Activated naive CD8-positive, alpha-beta T cell (primary cell): ENCODE data around the gene ZCCHC7.
A peak's percentile ranks its signal among the peaks of the same experiment; 100 is the strongest.
"Not testable (repeated sequence)": the region's sequence is repeated elsewhere in the genome, so short reads cannot be mapped to it uniquely, and the experiment has no call there.

Source experiments
- H3K27ac Mint-ChIP-seq: one replicate; pipeline ENCODE4 v1.8.0; 2021; ENCODE audit warnings: mixed read lengths
- H3K27me3 Mint-ChIP-seq: one replicate; pipeline ENCODE4 v1.8.0; 2021; ENCODE audit warnings: mixed read lengths
- H3K36me3 Mint-ChIP-seq: one replicate; pipeline ENCODE4 v1.8.0; 2021; ENCODE audit warnings: mixed read lengths
- H3K4me1 Mint-ChIP-seq: one replicate; pipeline ENCODE4 v1.8.0; 2021; ENCODE audit warnings: low read depth, mixed read lengths
- H3K4me3 Mint-ChIP-seq: one replicate; pipeline ENCODE4 v1.8.0; 2021; ENCODE audit warnings: mild to moderate bottlenecking, mixed read lengths
- H3K9me3 Mint-ChIP-seq: one replicate; pipeline ENCODE4 v1.8.0; 2021; ENCODE audit warnings: low read depth, mixed read lengths

ZCCHC7 gene

DNA sequence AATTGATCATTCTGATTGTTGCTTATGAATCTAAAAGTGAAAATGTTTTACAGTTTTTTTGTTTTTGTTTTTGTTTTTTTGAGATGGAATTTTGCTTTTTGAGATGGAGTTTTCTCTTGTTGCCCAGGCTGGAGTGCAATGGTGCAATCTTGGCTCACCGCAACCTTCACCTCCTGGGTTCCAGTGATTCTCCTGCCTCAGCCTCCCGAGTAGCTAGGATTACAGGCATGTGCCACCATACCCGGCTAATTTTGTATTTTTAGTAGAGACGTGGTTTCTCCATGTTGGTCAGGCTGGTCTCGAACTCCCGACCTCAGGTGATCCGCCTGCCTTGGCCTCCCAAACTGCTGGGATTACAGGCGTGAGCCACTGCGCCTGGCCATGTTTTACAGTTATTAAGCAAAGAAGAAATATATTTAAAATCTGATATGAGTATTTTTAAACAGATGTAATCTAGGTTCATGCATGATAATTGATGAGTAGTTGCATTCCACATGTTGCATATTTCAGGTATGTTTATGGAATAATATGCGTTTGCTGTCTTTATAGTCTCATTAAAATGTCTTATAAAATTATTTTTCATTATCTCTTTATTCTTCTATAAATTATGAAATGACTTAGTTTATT is 171.4 kb downstream of the ZCCHC7 start:
- H3K4me1 Mint-ChIP-seq: peaks cover 76% of the 10 kb centered on the region
- not testable (repeated sequence) for H3K9me3 Mint-ChIP-seq, H3K27me3 Mint-ChIP-seq
- peak overlapping the region; percentile 65 for H3K4me3 Mint-ChIP-seq
- peaks cover 24% of the 10 kb centered on the region for H3K36me3 Mint-ChIP-seq
- peak overlapping the region; percentile 97 for H3K27ac Mint-ChIP-seq

DNA sequence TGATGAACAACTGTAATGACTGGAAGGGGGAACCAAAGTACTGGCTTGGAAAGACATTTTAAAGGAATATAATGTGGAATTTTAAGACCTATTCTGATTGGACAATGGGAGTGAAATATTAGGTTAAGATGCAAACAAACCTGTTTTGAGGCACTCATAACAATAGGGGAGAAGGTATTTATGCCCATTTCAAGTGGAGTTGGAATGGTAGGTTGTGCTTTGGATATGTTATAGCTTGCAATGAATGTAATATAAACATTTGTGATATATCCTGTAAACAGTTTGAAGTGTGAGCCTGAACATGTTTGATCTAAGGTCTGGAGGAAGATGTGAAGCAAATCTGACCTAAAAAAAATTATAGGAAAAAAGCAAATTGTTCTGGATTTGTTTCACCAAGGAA is 172.5 kb downstream of the ZCCHC7 start:
- Mint-ChIP-seq H3K4me3 (peak overlapping the region; percentile 2), H3K9me3 (peaks cover 4% of the 10 kb centered on the region), H3K27me3 (no peaks in the 10 kb centered on the region), H3K27ac (peak overlapping the region; percentile 86), H3K4me1 (peaks cover 76% of the 10 kb centered on the region), H3K36me3 (peaks cover 27% of the 10 kb centered on the region)

DNA sequence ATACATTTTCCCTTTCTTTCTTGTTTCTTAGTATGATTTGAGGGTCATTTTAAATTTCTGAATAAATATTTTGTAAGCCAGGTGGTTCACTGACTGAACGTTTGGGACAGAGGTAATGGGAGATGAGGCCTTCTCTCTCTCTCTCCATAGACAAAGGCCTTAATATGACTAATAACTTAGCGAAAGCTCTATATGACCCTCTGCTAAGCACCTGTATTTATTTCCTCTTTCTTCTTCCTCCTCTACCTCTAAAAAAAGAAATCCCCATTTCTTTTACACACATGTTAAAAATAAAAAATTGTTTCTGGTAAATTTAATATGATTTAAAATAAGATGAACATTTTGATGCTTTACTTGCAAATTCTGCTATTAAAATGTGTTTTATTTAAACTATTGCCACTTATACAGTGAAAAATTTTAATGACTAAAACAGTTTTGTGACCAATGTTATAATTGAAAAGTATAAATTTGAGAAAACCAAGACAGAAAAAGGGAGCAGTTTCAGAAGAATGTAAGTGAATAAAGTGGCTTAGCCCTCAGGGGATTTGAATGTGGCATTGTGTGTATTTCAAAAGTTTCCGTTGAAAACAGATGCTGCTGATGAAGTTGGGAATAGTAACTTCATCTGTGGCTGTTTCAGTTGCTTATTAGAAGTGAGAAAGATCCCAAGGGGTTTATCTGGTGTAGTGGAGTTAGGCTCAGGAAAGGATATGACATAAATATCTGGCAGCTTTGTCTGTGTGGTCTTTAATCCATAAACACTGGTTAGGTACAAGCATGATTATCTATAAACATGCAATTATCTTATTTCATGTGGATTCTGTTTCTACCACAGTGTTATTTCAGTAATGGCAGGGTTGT is 173.5 kb downstream of the ZCCHC7 start:
- Mint-ChIP-seq H3K27me3 (no peaks in the 10 kb centered on the region), H3K4me3 (no peak overlapping the region), H3K4me1 (peaks cover 78% of the 10 kb centered on the region), H3K27ac (peak overlapping the region; percentile 86), H3K9me3 (no peaks in the 10 kb centered on the region), H3K36me3 (peaks cover 30% of the 10 kb centered on the region)

DNA sequence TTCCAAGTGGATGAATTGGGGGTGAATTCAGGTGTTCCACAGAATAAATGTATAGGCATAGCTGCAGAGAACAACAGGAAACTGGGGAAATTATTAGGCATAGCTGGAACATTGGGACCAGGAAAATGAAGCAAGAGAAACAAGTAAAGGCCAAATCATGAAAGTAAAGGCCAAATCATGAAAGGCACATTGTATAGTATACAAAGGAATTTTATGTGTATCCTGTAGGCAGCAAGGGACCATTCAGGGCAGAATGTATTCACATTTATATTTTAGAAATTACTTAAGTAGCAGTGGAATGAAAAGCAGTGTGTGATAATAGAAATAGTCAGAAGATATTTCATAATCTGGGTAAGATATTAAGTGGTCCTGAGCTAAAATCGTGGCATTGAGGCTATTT is 174.8 kb downstream of the ZCCHC7 start:
- Mint-ChIP-seq H3K36me3 (peaks cover 23% of the 10 kb centered on the region), H3K27me3 (no peaks in the 10 kb centered on the region), H3K27ac (peak overlapping the region; percentile 90), H3K9me3 (no peaks in the 10 kb centered on the region), H3K4me3 (no peak overlapping the region), H3K4me1 (peaks cover 81% of the 10 kb centered on the region)

DNA sequence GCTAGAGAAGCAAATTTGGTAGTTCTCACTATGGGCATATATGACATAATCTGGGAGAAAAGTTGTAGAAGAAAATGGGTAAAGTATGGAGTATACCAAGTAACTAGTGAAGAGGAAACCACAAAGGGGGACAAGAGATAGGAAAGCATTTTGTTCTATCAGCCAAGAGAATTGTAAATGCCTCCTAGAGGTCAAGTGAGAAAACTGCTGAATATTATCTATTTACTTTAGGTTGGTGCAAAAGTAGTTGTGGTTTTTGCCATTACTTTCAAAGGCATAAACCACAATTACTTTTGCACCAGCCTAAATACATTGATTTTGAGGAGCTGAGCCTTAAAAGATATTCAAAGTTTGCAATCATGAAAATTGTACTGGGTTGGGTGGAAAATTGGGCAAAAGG is 175.4 kb downstream of the ZCCHC7 start:
- peaks cover 83% of the 10 kb centered on the region for H3K4me1 Mint-ChIP-seq
- no peaks in the 10 kb centered on the region for H3K9me3 Mint-ChIP-seq
- no peaks in the 10 kb centered on the region for H3K27me3 Mint-ChIP-seq
- H3K36me3 Mint-ChIP-seq: peaks cover 23% of the 10 kb centered on the region
- peak overlapping the region; percentile 90 for H3K27ac Mint-ChIP-seq
- no peak overlapping the region for H3K4me3 Mint-ChIP-seq

DNA sequence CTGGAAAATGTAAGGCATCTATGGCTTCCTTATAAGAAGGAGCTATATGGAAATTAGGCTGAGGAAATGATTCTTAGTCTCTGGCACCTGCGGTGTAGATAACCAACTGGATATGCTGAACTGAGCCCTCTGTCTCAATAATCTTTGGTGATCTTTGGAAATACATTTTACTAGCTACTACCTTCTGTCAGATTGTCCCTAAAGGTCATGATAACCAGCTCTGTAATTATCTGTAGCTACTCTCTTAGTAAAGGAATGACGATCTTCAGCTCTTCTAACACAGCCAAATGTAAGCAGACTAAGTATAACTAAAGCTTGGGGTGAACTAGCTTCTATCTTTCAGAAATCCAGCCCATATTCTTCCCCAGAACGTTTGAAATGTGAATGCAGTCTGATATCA is 177.2 kb downstream of the ZCCHC7 start:
- no peaks in the 10 kb centered on the region for H3K27me3 Mint-ChIP-seq
- peaks cover 21% of the 10 kb centered on the region for H3K36me3 Mint-ChIP-seq
- H3K9me3 Mint-ChIP-seq: no peaks in the 10 kb centered on the region
- H3K27ac Mint-ChIP-seq: no peak overlapping the region
- peaks cover 89% of the 10 kb centered on the region for H3K4me1 Mint-ChIP-seq
- no peak overlapping the region for H3K4me3 Mint-ChIP-seq

DNA sequence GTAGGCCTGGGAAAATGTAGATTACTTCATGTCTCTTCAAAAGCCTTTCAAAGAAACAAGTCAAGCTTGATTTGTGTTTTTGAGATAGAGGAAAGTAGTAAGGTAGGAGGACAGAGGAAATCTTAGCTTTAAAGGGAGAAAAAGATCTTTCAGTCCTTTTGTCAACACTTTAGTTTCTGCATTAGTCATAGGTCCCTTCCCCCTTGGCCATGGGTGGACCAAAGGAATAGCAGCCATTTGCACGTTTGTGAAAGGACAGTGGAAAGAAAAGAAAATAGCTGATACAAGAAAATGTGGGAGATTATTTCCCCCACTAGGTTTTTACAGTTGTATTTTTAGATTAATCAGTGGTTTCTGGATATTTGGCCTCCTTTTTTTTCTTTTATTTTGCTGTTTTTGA is 180.2 kb downstream of the ZCCHC7 start:
- H3K36me3 Mint-ChIP-seq: peaks cover 27% of the 10 kb centered on the region
- peak overlapping the region; percentile 11 for H3K4me3 Mint-ChIP-seq
- no peaks in the 10 kb centered on the region for H3K27me3 Mint-ChIP-seq
- no peaks in the 10 kb centered on the region for H3K9me3 Mint-ChIP-seq
- H3K4me1 Mint-ChIP-seq: peaks cover 74% of the 10 kb centered on the region
- H3K27ac Mint-ChIP-seq: peak overlapping the region; percentile 90

DNA sequence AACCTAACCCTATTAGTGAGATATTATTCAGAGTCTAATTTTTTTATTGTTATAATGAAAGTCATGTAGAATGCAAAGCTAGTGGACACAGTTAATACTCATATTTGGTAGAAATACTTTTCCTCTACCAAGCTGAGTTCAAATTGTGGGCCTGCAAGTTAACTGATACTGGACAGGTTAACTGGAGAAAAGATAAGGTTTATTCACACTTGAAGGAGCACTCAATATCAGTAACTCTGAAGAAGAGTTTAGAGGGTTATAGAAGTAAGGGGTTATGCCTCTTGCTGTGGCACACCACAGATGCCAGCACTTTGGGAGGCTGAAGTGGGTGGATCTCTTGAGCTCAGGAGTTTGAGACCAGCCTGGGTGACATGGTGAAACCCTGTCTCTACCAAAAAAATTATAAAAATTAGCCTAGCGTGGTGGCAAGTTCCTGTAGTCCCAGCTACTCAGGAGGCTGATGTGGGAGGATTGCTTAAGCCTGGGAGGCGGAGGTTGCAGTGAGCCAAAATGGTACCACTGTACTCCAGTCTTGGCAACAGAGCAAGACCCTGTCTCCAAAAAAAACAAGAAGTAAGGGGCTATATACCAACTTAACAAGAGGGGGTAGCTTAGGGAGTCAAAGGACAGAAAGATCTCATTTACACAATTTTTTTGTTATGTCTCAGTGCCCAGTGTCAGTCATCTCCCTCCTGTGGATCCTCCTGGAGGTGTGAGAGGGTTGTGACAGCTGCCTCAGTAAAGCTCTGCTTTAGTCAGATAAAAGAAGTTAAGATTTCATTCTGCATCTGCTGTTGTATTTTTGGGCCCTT is 180.9 kb downstream of the ZCCHC7 start:
- Mint-ChIP-seq H3K36me3 (peaks cover 24% of the 10 kb centered on the region), H3K9me3 (no peaks in the 10 kb centered on the region), H3K4me3 (peak overlapping the region; percentile 60), H3K27ac (peak overlapping the region; percentile 90), H3K27me3 (no peaks in the 10 kb centered on the region), H3K4me1 (peaks cover 69% of the 10 kb centered on the region)

DNA sequence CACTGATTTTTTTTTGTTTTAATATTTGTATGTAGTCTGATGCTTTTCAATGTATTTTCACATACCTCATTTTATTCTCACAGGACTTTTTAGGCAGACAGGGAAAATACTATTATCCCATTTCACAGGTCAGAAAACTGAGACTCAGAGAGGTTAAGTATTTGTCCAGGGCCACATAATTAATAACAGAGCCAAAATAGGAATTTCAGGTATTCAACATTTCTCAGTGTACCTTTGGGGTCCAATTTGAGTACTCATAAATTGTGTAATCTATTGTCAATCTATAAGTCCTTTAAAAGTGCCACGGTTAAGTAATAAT is 181.4 kb downstream of the ZCCHC7 start:
- H3K27ac Mint-ChIP-seq: peak overlapping the region; percentile 90
- H3K9me3 Mint-ChIP-seq: no peaks in the 10 kb centered on the region
- peaks cover 65% of the 10 kb centered on the region for H3K4me1 Mint-ChIP-seq
- H3K27me3 Mint-ChIP-seq: no peaks in the 10 kb centered on the region
- peak overlapping the region; percentile 60 for H3K4me3 Mint-ChIP-seq
- peaks cover 21% of the 10 kb centered on the region for H3K36me3 Mint-ChIP-seq

DNA sequence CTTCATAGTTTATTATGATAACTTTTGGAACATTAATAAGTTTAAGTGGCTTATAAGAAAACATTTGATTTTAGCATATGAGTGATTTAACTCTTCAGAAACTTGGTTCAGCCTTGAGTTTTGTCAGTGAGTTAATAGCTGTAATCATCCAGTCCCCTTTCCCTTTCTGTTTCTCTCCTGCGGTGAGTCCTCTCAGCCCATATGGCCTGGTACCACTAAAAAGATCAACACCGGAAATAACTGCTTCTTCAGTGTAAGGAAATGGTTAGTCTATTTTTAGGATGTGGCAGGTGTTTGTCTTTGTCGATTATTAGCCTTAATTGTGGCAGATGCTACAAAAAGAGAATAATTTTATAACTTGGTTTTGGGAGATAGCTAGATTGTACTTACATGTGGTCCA is 181.9 kb downstream of the ZCCHC7 start:
- Mint-ChIP-seq H3K27ac (peak overlapping the region; percentile 90), H3K4me1 (peaks cover 65% of the 10 kb centered on the region), H3K4me3 (peak overlapping the region; percentile 60), H3K36me3 (peaks cover 21% of the 10 kb centered on the region), H3K27me3 (no peaks in the 10 kb centered on the region), H3K9me3 (no peaks in the 10 kb centered on the region)

DNA sequence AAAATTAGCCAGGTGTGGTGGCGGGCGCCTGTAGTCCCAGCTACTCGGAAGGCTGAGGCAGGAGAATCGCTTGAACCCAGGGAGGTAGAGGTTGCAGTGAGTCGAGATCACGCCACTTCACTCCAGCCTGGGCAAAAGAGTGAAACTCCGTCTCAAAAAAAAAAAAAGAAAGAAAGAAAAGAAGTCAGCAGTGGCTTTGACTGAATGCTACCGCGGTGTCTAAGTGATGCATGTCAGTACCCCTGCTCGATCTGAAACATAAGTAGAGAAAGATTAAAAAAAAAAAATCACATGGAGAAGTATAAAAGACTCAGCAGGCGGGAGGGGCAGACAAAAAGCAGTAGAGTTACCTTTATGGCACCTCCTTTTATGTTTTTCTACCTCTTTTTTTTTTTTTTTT is 182.9 kb downstream of the ZCCHC7 start:
- Mint-ChIP-seq H3K4me1 (peaks cover 58% of the 10 kb centered on the region), H3K36me3 (peaks cover 14% of the 10 kb centered on the region), H3K27ac (peak overlapping the region; percentile 90)
- H3K9me3 Mint-ChIP-seq, H3K4me3 Mint-ChIP-seq, H3K27me3 Mint-ChIP-seq: not testable (repeated sequence)

DNA sequence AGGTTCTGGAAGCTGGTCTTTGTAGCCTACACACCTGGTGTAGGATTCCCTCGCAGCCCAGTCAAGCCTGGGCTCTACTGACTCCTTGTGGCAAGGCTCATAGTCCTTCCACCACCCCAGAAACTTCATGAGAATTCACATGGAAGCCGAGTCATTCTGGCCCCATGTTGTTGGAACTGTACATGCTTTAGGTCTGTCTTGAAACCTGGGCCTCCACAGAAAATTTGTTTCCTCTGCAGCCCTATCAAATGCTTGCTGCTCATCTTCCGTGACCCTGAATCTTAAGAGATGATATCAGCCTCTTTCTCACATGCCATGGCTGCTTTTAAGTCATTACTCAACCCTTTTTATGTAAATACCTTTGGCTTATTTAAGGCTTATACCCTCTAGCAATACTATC is 188.8 kb downstream of the ZCCHC7 start:
- H3K4me3 Mint-ChIP-seq: no peak overlapping the region
- no peaks in the 10 kb centered on the region for H3K9me3 Mint-ChIP-seq
- H3K36me3 Mint-ChIP-seq: peaks cover 26% of the 10 kb centered on the region
- H3K4me1 Mint-ChIP-seq: peaks cover 14% of the 10 kb centered on the region
- no peak overlapping the region for H3K27ac Mint-ChIP-seq
- H3K27me3 Mint-ChIP-seq: no peaks in the 10 kb centered on the region

DNA sequence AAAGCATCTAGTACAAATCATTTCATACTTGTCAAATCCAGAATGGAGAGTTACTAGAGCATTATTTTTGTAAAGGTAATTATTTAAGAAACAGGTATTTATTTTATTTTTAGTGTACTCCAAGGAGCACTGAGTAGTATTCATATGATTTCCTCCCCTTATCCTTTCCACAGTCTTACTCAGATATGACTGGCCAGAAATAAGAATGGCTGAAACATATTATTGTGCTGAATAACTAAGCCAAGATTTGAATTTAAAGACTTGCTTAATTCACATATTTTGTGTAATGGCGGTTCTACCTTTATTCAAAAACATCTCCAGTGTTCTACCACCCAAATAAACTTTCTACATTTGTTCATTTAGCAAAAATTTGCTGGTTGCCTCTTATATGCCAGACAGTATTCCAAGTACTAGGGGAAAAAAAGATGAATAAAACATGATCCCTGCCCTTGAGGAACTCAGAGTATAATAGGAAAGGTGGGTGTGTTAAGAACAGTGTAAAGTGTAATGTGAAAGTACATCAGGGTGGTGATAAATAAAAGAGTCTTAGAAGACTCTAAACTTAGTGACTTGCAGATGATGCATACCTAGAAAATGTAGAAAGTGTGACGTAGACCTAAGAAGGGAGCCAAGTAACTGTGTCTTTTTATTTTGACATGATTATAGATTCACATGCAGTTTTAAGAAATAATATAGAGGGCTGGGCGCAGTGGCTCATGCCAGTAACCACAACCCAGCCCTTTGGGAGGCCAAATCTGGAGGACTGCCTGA is 191.7 kb downstream of the ZCCHC7 start:
- peaks cover 11% of the 10 kb centered on the region for H3K4me1 Mint-ChIP-seq
- no peaks in the 10 kb centered on the region for H3K27me3 Mint-ChIP-seq
- no peaks in the 10 kb centered on the region for H3K9me3 Mint-ChIP-seq
- H3K27ac Mint-ChIP-seq: no peak overlapping the region
- no peak overlapping the region for H3K4me3 Mint-ChIP-seq
- H3K36me3 Mint-ChIP-seq: peaks cover 20% of the 10 kb centered on the region

DNA sequence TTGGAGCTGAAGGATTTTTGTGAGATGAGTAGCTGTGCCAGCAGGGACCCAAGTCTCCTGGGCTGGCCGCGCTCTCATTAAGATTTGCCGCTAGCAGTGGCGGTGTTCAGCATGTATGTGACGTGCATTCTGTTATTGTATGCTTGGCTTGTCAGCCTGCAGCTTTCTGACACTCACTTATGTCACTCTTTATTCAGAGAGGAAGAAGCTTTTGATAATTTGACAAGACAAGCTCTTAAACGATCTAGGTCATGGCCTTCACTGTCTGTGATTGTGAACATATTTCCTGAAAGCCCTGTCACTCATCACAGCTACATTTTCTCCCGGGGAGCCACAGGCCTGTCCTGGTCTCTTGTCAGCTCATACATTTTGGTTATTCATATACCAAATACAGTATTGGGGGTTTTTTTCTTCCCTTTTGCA is 203.9 kb downstream of the ZCCHC7 start:
- Mint-ChIP-seq H3K9me3 (no peaks in the 10 kb centered on the region), H3K4me1 (peaks cover 3% of the 10 kb centered on the region), H3K27ac (no peak overlapping the region), H3K27me3 (no peaks in the 10 kb centered on the region), H3K4me3 (no peak overlapping the region), H3K36me3 (peaks cover 15% of the 10 kb centered on the region)
